Activated CD4-positive, alpha-beta memory T cell treated with anti-CD3 and anti-CD28 coated beads for 36 hours (primary cell): ENCODE measurements around the gene PCA3. TPM values are rescaled to one million over a fixed set of nuclear protein-coding genes. Genes with fewer than 3 reads are reported as not detected.

Source experiments
- CTCF ChIA-PET: fragments of 350-600 bp; sonication (Branson Sonifier 250); formaldehyde crosslinking; loops from one replicate; lab custom pipeline; 2021; ENCODE audit warnings: antibody characterized with exemption, inconsistent platforms; lab: Charles Lee
- POLR2A ChIA-PET: fragments of 350-600 bp; sonication (Branson Sonifier 250); formaldehyde crosslinking; loops from one replicate; lab custom pipeline; 2021; ENCODE audit warnings: antibody characterized with exemption; lab: Charles Lee
- DNase-seq: peaks from one replicate; pipeline ENCODE4 v3.0.0-alpha.2; 2020
- H3K27ac Mint-ChIP-seq: one replicate; pipeline ENCODE4 v1.8.0; 2021; ENCODE audit warnings: mixed read lengths
- H3K27me3 Mint-ChIP-seq: one replicate; pipeline ENCODE4 v1.8.0; 2021; ENCODE audit warnings: mixed read lengths
- H3K36me3 Mint-ChIP-seq: one replicate; pipeline ENCODE4 v1.8.0; 2021; ENCODE audit warnings: mixed read lengths
- H3K4me1 Mint-ChIP-seq: one replicate; pipeline ENCODE4 v1.8.0; 2021; ENCODE audit warnings: low read depth, mixed read lengths
- H3K4me3 Mint-ChIP-seq: one replicate; pipeline ENCODE4 v1.8.0; 2021; ENCODE audit warnings: mild to moderate bottlenecking, mixed read lengths
- H3K9me3 Mint-ChIP-seq: one replicate; pipeline ENCODE4 v1.8.0; 2021; ENCODE audit warnings: mixed read lengths
- intact Hi-C: fragments of 100-400 bp; cut with micrococcal nuclease; formaldehyde crosslinking; loops from one replicate; pipeline ENCODE4 v1.15.1; 2023
- total RNA-seq, 2 experiments: library from RNA; stranded (reverse); gene quantifications; one replicate each; pipeline ENCODE4 v1.2.3, GENCODE V29; 2021

The PCA3 gene
- total RNA-seq, 2 experiments from 2014 or later: not detected

GRCh38 chr9:76800901-76801300, 36.7 kb downstream of the PCA3 start:
- Mint-ChIP-seq H3K9me3 (no peaks in the 10 kb centered on the region), H3K27ac (no peak overlapping the region), H3K36me3 (no peaks in the 10 kb centered on the region), H3K4me1 (no peaks in the 10 kb centered on the region), H3K27me3 (peaks cover 8% of the 10 kb centered on the region), H3K4me3 (no peak overlapping the region)
- ChIA-PET POLR2A (no interaction called here), CTCF (no interaction called here)
- intact Hi-C loops: no loop called here
- no peak for DNase-seq

DNA sequence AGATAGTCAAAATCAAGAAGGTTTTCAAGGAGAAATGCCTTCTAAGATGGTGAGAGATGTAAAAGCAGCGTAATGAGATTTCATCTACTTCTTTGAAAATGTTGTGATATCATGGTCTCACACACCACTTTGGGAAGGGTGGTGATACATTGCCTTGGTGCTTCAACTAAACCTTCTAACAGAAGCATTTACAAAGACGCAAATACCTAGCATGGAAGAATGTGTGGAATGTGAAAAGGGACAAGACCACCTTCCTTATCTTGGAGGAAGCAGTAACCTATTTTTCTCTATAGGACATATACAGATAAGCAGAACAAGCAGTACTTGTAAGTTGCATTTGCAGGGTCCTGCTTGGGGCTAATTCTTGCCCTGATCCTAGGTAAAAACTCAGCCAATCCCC, 38.8 kb downstream of the PCA3 start:
- DNase-seq: no peak
- no peak overlapping the region for H3K27ac Mint-ChIP-seq
- peaks cover 5% of the 10 kb centered on the region for H3K27me3 Mint-ChIP-seq
- ChIA-PET POLR2A (no interaction called here), CTCF (no interaction called here)
- H3K9me3 Mint-ChIP-seq: no peaks in the 10 kb centered on the region
- H3K36me3 Mint-ChIP-seq: no peaks in the 10 kb centered on the region
- no peaks in the 10 kb centered on the region for H3K4me1 Mint-ChIP-seq
- H3K4me3 Mint-ChIP-seq: no peak overlapping the region
- intact Hi-C loops: no loop called here

DNA sequence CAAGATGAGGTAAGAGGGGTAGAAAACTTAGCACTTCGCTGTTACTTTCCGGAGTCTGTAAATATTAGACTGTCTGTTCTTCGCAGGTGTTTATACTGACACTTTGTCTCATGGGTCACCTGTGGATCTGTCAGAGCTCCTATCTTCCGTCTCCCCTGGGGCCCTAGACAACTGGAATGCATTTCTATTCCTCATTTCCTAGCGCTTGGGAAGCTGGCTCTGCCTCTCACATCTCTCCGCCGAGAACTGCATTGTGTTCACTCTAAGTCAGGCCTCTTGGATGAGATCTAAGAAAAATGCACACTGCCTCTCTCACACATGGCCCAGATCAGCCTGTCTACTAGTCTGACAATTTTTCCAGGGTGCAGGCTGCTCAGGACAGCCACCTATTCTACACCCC, 39.5 kb downstream of the PCA3 start:
- H3K4me3 Mint-ChIP-seq: no peak overlapping the region
- no peaks in the 10 kb centered on the region for H3K36me3 Mint-ChIP-seq
- no peaks in the 10 kb centered on the region for H3K9me3 Mint-ChIP-seq
- H3K4me1 Mint-ChIP-seq: no peaks in the 10 kb centered on the region
- H3K27me3 Mint-ChIP-seq: peaks cover 6% of the 10 kb centered on the region
- intact Hi-C loops: no loop called here
- CTCF ChIA-PET: no interaction called here
- DNase-seq: no peak
- POLR2A ChIA-PET: no interaction called here
- no peak overlapping the region for H3K27ac Mint-ChIP-seq

GRCh38 chr9:76808636-76809035, 44.4 kb downstream of the PCA3 start:
- Mint-ChIP-seq H3K36me3 (no peaks in the 10 kb centered on the region), H3K27me3 (peaks cover 13% of the 10 kb centered on the region), H3K9me3 (no peaks in the 10 kb centered on the region), H3K4me1 (no peaks in the 10 kb centered on the region), H3K27ac (no peak overlapping the region), H3K4me3 (no peak overlapping the region)
- intact Hi-C loops: no loop called here
- ChIA-PET POLR2A (interaction anchor here (0.6 kb wide), 1 partner anchor 182 kb away, joined by 3 read pairs; no protein-coding TSS in a partner anchor), CTCF (interaction anchor here (1.4 to 1.6 kb wide), 2 partner anchors 51 to 188 kb away, joined by 4 to 6 read pairs; no protein-coding TSS in a partner anchor)
- DNase-seq: no peak

- peak; percentile 29 for DNase-seq
- Mint-ChIP-seq H3K36me3 (no peaks in the 10 kb centered on the region), H3K27ac (no peak overlapping the region), H3K4me1 (no peaks in the 10 kb centered on the region), H3K27me3 (peaks cover 17% of the 10 kb centered on the region), H3K9me3 (no peaks in the 10 kb centered on the region), H3K4me3 (no peak overlapping the region)
- intact Hi-C loops: loop anchor here (1.0 to 2.0 kb wide), 2 partner anchors 176 to 202 kb away; no protein-coding TSS in a partner anchor
- ChIA-PET CTCF (interaction anchor here (0.6 to 4.2 kb wide), 8 partner anchors 25 to 463 kb away, joined by 3 to 17 read pairs (median 4); no protein-coding TSS in a partner anchor), POLR2A (no interaction called here)
Observed at GRCh38 chr9:76810377-76810957, 46.2 kb downstream of the PCA3 start.

DNA sequence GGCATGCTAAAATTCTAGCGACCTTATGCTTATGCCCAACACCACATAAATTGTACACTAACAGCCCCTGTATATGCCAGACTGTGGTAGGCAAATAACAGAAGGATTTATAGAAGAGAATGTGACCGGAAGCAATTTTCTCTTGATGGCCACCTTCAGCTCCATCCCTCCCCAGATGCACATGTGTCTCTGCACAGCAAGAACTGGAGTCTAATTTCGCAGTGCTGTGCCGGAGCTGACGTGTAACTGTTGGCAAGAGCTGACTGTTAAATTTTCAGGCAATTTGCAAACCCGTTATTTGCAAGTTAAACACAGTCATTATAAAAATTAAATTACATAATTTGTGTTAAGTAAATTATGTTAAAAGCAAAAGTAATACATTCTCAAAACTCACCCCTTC, 48.4 kb downstream of the PCA3 start:
- no peaks in the 10 kb centered on the region for H3K4me1 Mint-ChIP-seq
- H3K36me3 Mint-ChIP-seq: no peaks in the 10 kb centered on the region
- no peak overlapping the region for H3K4me3 Mint-ChIP-seq
- no peak for DNase-seq
- H3K9me3 Mint-ChIP-seq: no peaks in the 10 kb centered on the region
- no peak overlapping the region for H3K27ac Mint-ChIP-seq
- peaks cover 20% of the 10 kb centered on the region for H3K27me3 Mint-ChIP-seq
- ChIA-PET POLR2A (no interaction called here), CTCF (interaction anchor here (4.2 kb wide), 1 partner anchor 185 kb away, joined by 17 read pairs; no protein-coding TSS in a partner anchor)
- intact Hi-C loops: no loop called here

DNA sequence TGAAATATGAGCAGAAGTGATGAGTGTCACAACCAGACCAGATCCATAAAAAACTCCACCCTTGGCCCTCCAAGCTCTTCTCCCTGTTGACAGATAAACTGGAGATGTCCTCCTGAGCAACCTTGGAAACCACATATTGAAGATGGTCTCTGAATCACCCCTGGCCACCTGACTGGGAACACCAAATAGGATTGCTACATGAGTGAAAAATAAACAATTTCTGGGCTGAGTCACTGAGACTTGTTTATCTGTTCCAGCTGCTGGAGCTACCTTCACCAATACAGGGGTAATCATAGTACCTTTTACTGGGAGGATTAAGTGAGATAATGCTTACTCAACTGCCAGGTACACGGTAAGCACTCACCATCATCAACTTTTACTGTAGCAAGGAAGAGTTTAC, 53.3 kb downstream of the PCA3 start:
- H3K36me3 Mint-ChIP-seq: no peaks in the 10 kb centered on the region
- no peak overlapping the region for H3K27ac Mint-ChIP-seq
- ChIA-PET POLR2A (no interaction called here), CTCF (no interaction called here)
- H3K9me3 Mint-ChIP-seq: no peaks in the 10 kb centered on the region
- no peak overlapping the region for H3K4me3 Mint-ChIP-seq
- H3K27me3 Mint-ChIP-seq: peaks cover 13% of the 10 kb centered on the region
- intact Hi-C loops: no loop called here
- DNase-seq: no peak
- no peaks in the 10 kb centered on the region for H3K4me1 Mint-ChIP-seq

- ChIA-PET CTCF (no interaction called here), POLR2A (no interaction called here)
- peaks cover 13% of the 10 kb centered on the region for H3K27me3 Mint-ChIP-seq
- intact Hi-C loops: no loop called here
- H3K27ac Mint-ChIP-seq: no peak overlapping the region
- no peaks in the 10 kb centered on the region for H3K4me1 Mint-ChIP-seq
- H3K36me3 Mint-ChIP-seq: no peaks in the 10 kb centered on the region
- H3K9me3 Mint-ChIP-seq: no peaks in the 10 kb centered on the region
- H3K4me3 Mint-ChIP-seq: no peak overlapping the region
- DNase-seq: no peak
Observed at GRCh38 chr9:76818271-76818670, 54.0 kb downstream of the PCA3 start.

GRCh38 chr9:76820431-76820830, 56.2 kb downstream of the PCA3 start:
- ChIA-PET CTCF (no interaction called here), POLR2A (no interaction called here)
- Mint-ChIP-seq H3K4me1 (no peaks in the 10 kb centered on the region), H3K36me3 (no peaks in the 10 kb centered on the region), H3K27me3 (peaks cover 10% of the 10 kb centered on the region), H3K27ac (no peak overlapping the region), H3K4me3 (no peak overlapping the region), H3K9me3 (no peaks in the 10 kb centered on the region)
- intact Hi-C loops: no loop called here
- DNase-seq: no peak

- Mint-ChIP-seq H3K4me3 (no peak overlapping the region), H3K27ac (no peak overlapping the region), H3K36me3 (no peaks in the 10 kb centered on the region), H3K4me1 (no peaks in the 10 kb centered on the region), H3K9me3 (no peaks in the 10 kb centered on the region), H3K27me3 (peaks cover 9% of the 10 kb centered on the region)
- ChIA-PET POLR2A (no interaction called here), CTCF (no interaction called here)
- intact Hi-C loops: no loop called here
- DNase-seq: no peak
Observed at GRCh38 chr9:76827296-76828080, 63.2 kb downstream of the PCA3 start.

DNA sequence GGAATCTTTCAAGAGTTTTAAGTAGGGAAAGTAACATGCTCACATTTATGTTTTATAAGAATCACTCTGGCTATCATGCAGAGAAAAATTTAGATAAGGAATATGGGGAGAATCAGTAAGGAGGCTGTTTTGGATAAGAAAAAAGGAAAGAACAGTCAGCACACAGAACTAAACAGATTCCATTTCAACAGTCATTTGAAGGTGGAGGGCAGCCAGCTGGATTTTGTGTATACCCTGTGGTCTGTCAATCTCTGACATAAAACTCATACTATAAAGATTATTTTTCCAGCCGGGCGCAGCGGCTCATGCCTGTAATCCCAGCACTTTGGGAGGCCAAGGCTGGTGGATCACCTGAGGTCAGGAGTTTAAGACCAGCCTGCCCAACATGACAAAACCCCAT, 64.2 kb downstream of the PCA3 start:
- DNase-seq: no peak
- H3K27ac Mint-ChIP-seq: no peak overlapping the region
- intact Hi-C loops: no loop called here
- no peaks in the 10 kb centered on the region for H3K4me1 Mint-ChIP-seq
- CTCF ChIA-PET: no interaction called here
- no peak overlapping the region for H3K4me3 Mint-ChIP-seq
- H3K27me3 Mint-ChIP-seq: peaks cover 9% of the 10 kb centered on the region
- H3K36me3 Mint-ChIP-seq: no peaks in the 10 kb centered on the region
- H3K9me3 Mint-ChIP-seq: no peaks in the 10 kb centered on the region
- POLR2A ChIA-PET: no interaction called here

- Mint-ChIP-seq H3K27ac (no peak overlapping the region), H3K4me3 (no peak overlapping the region), H3K36me3 (no peaks in the 10 kb centered on the region), H3K4me1 (no peaks in the 10 kb centered on the region), H3K27me3 (peaks cover 2% of the 10 kb centered on the region), H3K9me3 (no peaks in the 10 kb centered on the region)
- DNase-seq: no peak
- POLR2A ChIA-PET: no interaction called here
- CTCF ChIA-PET: no interaction called here
- intact Hi-C loops: no loop called here
Observed at GRCh38 chr9:76835571-76836283, 71.5 kb downstream of the PCA3 start.
